ENCODE measurements around the gene RALBP1.

- TF ChIP-seq REST (IDR thresholded peaks at IDR 0.05; ENCODE audit: low read depth) (no peak), MAX (IDR thresholded peaks at IDR 0.05) (no peak), CEBPB (IDR thresholded peaks at IDR 0.05) (no peak), EP300 (IDR thresholded peaks at IDR 0.05; ENCODE audit: borderline replicate concordance) (no peak), TAF1 (IDR thresholded peaks at IDR 0.05; ENCODE audit: low read depth) (no peak)
These were observed 103.0 kb downstream of the RALBP1 start for GRCh38 chr18:9578306-9578705.
